ENCODE measurements around the gene CKAP2L.

The CKAP2L gene

DNA sequence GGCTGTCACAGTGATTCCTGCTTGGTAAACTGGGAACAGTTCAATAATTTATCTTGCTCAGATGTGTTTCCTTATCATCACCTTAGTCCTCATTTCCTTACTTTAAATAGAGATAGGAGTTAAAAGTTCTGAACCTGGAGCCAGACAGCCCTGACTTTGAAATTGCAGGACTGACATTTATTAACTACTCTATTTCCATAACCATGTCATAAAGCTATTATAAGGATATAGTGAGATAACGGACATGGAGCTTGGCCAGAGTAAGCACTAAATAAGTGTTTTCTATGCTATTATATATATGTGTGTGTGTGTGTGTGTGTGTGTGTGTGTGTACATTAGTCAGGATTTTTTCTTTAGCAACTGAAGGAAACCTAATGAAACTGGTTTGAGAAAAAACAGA is 30.5 kb downstream of the CKAP2L start:
- no peak for TF ChIP-seq CTCF (IDR thresholded peaks at IDR 0.05; ENCODE audit: borderline replicate concordance, insufficient read depth, low read depth, low read length)

GRCh38 chr2:112733456-112733855 is 31.0 kb downstream of the CKAP2L start:
- no peak for TF ChIP-seq CTCF (IDR thresholded peaks at IDR 0.05; ENCODE audit: borderline replicate concordance, insufficient read depth, low read depth, low read length)

More for the DNA sequence above, 30.5 kb downstream of the CKAP2L start:
- H3K4me3 ChIP-seq (ENCODE audit: low read depth, low read length), result no peak overlapping the region

DNA sequence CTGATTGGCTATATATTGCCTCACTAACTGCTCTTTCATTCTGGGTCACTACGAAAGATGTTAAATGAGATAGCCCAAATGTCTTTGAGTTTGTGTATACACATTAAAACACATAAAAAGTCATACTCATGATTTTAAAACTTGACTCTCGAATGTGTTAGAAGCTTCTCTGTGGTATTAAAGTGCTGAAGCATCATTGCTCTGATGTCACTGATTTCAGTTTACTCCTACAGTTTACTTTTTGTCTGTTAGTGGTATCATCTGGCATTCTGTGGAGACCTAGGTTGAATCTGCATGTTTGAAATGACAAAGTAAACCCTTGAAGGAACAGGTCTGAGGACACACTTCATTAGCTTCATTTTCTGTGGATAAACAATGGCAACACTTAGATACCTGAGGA is 32.9 kb downstream of the CKAP2L start:
- H3K4me3 ChIP-seq (ENCODE audit: low read depth, low read length), result no peak overlapping the region
- TF ChIP-seq CTCF (IDR thresholded peaks at IDR 0.05; ENCODE audit: borderline replicate concordance, insufficient read depth, low read depth, low read length), result no peak

More at GRCh38 chr2:112733456-112733855, 31.0 kb downstream of the CKAP2L start:
- H3K4me3 ChIP-seq (ENCODE audit: low read depth, low read length), result no peak overlapping the region

GRCh38 chr2:112730791-112731190 is 33.6 kb downstream of the CKAP2L start:
- no peak overlapping the region for H3K4me3 ChIP-seq (ENCODE audit: low read depth, low read length)
- TF ChIP-seq CTCF (IDR thresholded peaks at IDR 0.05; ENCODE audit: borderline replicate concordance, insufficient read depth, low read depth, low read length), result no peak

DNA sequence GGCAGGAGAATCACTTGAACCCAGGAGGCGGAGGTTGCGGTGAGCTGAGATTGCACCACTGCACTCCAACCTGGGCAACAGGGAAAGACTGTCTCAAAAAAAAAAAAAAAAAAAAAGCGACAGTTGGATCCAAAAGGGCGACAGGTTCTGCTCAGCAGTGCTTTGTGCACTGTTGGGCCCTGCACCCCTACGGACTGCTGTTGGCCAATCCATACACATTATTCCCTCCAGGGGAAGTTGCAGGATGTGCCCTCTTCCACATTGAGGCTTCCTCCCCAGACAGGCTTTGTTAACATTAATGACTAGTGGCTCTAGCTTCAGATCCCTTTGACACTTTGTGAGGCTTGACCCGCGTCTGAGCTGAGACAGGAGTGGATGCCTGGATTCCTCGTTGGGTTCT is 34.2 kb downstream of the CKAP2L start:
- no peak overlapping the region for H3K4me3 ChIP-seq (ENCODE audit: low read depth, low read length)
- no peak for TF ChIP-seq CTCF (IDR thresholded peaks at IDR 0.05; ENCODE audit: borderline replicate concordance, insufficient read depth, low read depth, low read length)

GRCh38 chr2:112728378-112729175 is 35.8 kb downstream of the CKAP2L start:
- no peak for TF ChIP-seq CTCF (IDR thresholded peaks at IDR 0.05; ENCODE audit: borderline replicate concordance, insufficient read depth, low read depth, low read length)
- no peak overlapping the region for H3K4me3 ChIP-seq (ENCODE audit: low read depth, low read length)

- no peak for TF ChIP-seq CTCF (IDR thresholded peaks at IDR 0.05; ENCODE audit: borderline replicate concordance, insufficient read depth, low read depth, low read length)
- H3K4me3 ChIP-seq (ENCODE audit: low read depth, low read length), result no peak overlapping the region
These were observed 36.4 kb downstream of the CKAP2L start for GRCh38 chr2:112728029-112728362.
